K562 (cell line): ENCODE measurements around the gene SMAD7. TPM values are rescaled to one million over a fixed set of nuclear protein-coding genes. Genes with fewer than 3 reads are reported as not detected.
A peak's percentile ranks its signal among the peaks of the same experiment; 100 is the strongest.

ENCODE experiments used
- ATAC-seq: fragments of 200-7000 bp; cut with Tn5 transposase; 3 replicates; pipeline ENCODE4 v1.9.1; 2020; ENCODE audit warnings: moderate library complexity
- BruUV-seq: library from RNA; stranded (reverse); fragments of 400-500 nt; replicated peaks from 2 replicates; lab custom pipeline; 2021; lab: Mats Ljungman, UMichigan
- CTCF ChIA-PET: fragments of 300-600 bp; formaldehyde crosslinking; extraction: SDS; loops from one replicate; lab custom pipeline; 2021; ENCODE audit warnings: low intra/inter-chr PET ratio; lab: Yijun Ruan, JAX
- POLR2A ChIA-PET: fragments of 300-600, 350-650 bp; sonication (Branson Sonifier 250); formaldehyde crosslinking; extraction: SDS; loops from one replicate; lab custom pipeline; 2021; ENCODE audit warnings: antibody characterized with exemption, inconsistent platforms; lab: Yijun Ruan, JAX
- DNase-seq, 4 experiments: peaks; one replicate each; pipeline versions ENCODE4 v3.0.0 to v3.0.0-alpha.2; 2011 to 2018; ENCODE audit warnings: low spot score in 3 of 4, mixed read lengths in 3 of 4; ENCODE audit errors: extremely low read depth in 1 of 4
- FAIRE-seq: peaks from 2 replicates; lab custom pipeline; 2011; peaks lifted over from hg19 to GRCh38; lab: Jason Lieb, UNC
- H2AFZ ChIP-seq: 2 replicates; pipeline ENCODE4 v1.6.0; 2011; ENCODE audit warnings: low read depth, low read length, control low read depth, inconsistent platforms
- H3K27ac ChIP-seq: fragments of 200-600 bp; 3 replicates; pipeline ENCODE4 v1.8.0; 2011; ENCODE audit warnings: low read depth, mild to moderate bottlenecking, control low read depth, inconsistent platforms, low read length, moderate library complexity, mixed read lengths; ENCODE audit errors: extremely low read depth
- H3K27me3 ChIP-seq, 2 experiments: fragments of 300-600 bp in 1 of 2; 2 replicates in 1 of 2; 3 replicates in 1 of 2; pipeline versions ENCODE4 v1.6.0 to v1.8.0; 2011; ENCODE audit warnings: inconsistent platforms in 2 of 2, low read length in 2 of 2, mild to moderate bottlenecking in 1 of 2, mixed read lengths in 1 of 2, moderate library complexity in 1 of 2; ENCODE audit not compliant: control insufficient read depth in 2 of 2, insufficient read depth in 2 of 2
- H3K36me3 ChIP-seq: fragments of 300-600 bp; 3 replicates; pipeline ENCODE4 v1.8.0; 2011; ENCODE audit warnings: mild to moderate bottlenecking, low read length, inconsistent platforms; ENCODE audit not compliant: control insufficient read depth, insufficient read depth
- H3K4me1 ChIP-seq, 2 experiments: fragments of 200-600 bp in 1 of 2; replicated peaks in 1 of 2; 2 replicates in 1 of 2; 3 replicates in 1 of 2; pipeline versions ENCODE4 v1.5.1 to v1.8.0; 2011; ENCODE audit warnings: inconsistent platforms in 2 of 2, low read length in 2 of 2, mild to moderate bottlenecking in 1 of 2, mixed read lengths in 1 of 2, moderate library complexity in 1 of 2; ENCODE audit not compliant: control insufficient read depth in 2 of 2, insufficient read depth in 2 of 2
- H3K4me2 ChIP-seq: 2 replicates; pipeline ENCODE4 v1.6.1; 2011; ENCODE audit warnings: low read length, control low read depth, inconsistent platforms, mixed read lengths; ENCODE audit not compliant: insufficient read depth
- H3K4me3 ChIP-seq: fragments of 200-600 bp; sonication (generic), shearing (Covaris generic); 2 replicates; pipeline ENCODE4 v1.5.1; 2016; ENCODE audit warnings: control low read depth, inconsistent platforms
- H3K79me2 ChIP-seq: fragments of 200-600 bp; 3 replicates; pipeline ENCODE4 v1.8.0; 2011; ENCODE audit warnings: low read length, inconsistent platforms; ENCODE audit not compliant: control insufficient read depth, insufficient read depth
- H3K9ac ChIP-seq, 2 experiments: 2 replicates each; pipeline versions ENCODE4 v1.6.0 to v1.6.1; 2011; ENCODE audit warnings: low read depth in 2 of 2, low read length in 2 of 2, control low read depth in 1 of 2, inconsistent platforms in 1 of 2, mild to moderate bottlenecking in 1 of 2, mixed read lengths in 1 of 2; ENCODE audit not compliant: insufficient read depth in 1 of 2
- H3K9me1 ChIP-seq: one replicate; pipeline ENCODE4 v1.6.0; 2011; ENCODE audit warnings: inconsistent platforms, mild to moderate bottlenecking, low read length, moderate library complexity; ENCODE audit not compliant: control insufficient read depth, insufficient read depth
- H3K9me3 ChIP-seq: replicated peaks from 2 replicates; pipeline ENCODE4 v1.5.1; 2011; ENCODE audit warnings: low read depth, low read length, inconsistent platforms; ENCODE audit not compliant: control insufficient read depth, insufficient read depth
- H4K20me1 ChIP-seq: replicated peaks from 2 replicates; pipeline ENCODE4 v1.6.1; 2011; ENCODE audit warnings: low read length, inconsistent platforms, mixed read lengths; ENCODE audit not compliant: control insufficient read depth, insufficient read depth
- CBX8 ChIP-seq: fragments of 200-600 bp; sonication (generic); IDR thresholded peaks from 2 replicates; pipeline ENCODE4 v1.6.1; 2012; ENCODE audit warnings: borderline replicate concordance, mixed run types, low read depth, mild to moderate bottlenecking, moderate library complexity, mixed read lengths, low read length, control low read depth, inconsistent platforms; ENCODE audit not compliant: poor library complexity, severe bottlenecking; ENCODE audit errors: extremely low read depth
- ERF ChIP-seq: fragments of 450-650 bp; formaldehyde crosslinking; IDR thresholded peaks from 2 replicates; pipeline ENCODE4 v1.4.0; 2020; ENCODE audit warnings: mild to moderate bottlenecking, mixed read lengths
- HNRNPL ChIP-seq: fragments of 200-400 bp; formaldehyde crosslinking; IDR thresholded peaks from 2 replicates; pipeline ENCODE4 v1.6.1; 2017; ENCODE audit warnings: low read depth, mild to moderate bottlenecking, low read length
- KDM1A ChIP-seq, 2 experiments: fragments of 450-650 bp; IDR thresholded peaks; 2 replicates each; pipeline ENCODE4 v1.6.1; 2016; ENCODE audit warnings: mild to moderate bottlenecking in 2 of 2
- MBD2 ChIP-seq: sonication (generic); IDR thresholded peaks from 2 replicates; pipeline ENCODE4 v1.6.1; 2016; ENCODE audit warnings: low read depth, borderline replicate concordance
- NR2C1 ChIP-seq, 2 experiments: fragments of 450-650 bp; IDR thresholded peaks; 2 replicates each; pipeline ENCODE4 v1.6.1; 2017; ENCODE audit warnings: mild to moderate bottlenecking in 2 of 2, antibody characterized with exemption in 1 of 2, inconsistent platforms in 1 of 2, missing compliant biosample characterization in 1 of 2, missing genetic modification characterization in 1 of 2
- SMARCA5 ChIP-seq: fragments of 450-650 bp; IDR thresholded peaks from 2 replicates; pipeline ENCODE4 v1.6.1; 2016
- STAT5A ChIP-seq: IDR thresholded peaks from 2 replicates; pipeline ENCODE4 v1.6.1; 2012; ENCODE audit warnings: low read length, inconsistent platforms, borderline replicate concordance
- TCF7L2 ChIP-seq: fragments of 150-350 bp; IDR thresholded peaks from 2 replicates; pipeline ENCODE4 v1.6.1; 2016; ENCODE audit warnings: low read depth, mild to moderate bottlenecking, low read length, moderate library complexity
- TSHZ1 ChIP-seq: fragments of 250-450 bp; sonication (Bioruptor Pico); IDR thresholded peaks from 2 replicates; pipeline ENCODE4 v1.4.0; 2020; ENCODE audit warnings: mild to moderate bottlenecking, moderate library complexity
- ZBTB7A ChIP-seq: IDR thresholded peaks from 2 replicates; pipeline ENCODE4 v1.6.1; 2011; ENCODE audit warnings: low read depth, mild to moderate bottlenecking, low read length, moderate library complexity, borderline replicate concordance; ENCODE audit not compliant: control insufficient read depth
- ZNF431 ChIP-seq: sonication (generic); formaldehyde crosslinking; IDR thresholded peaks from 2 replicates; pipeline ENCODE4 v1.8.0; 2022; ENCODE audit warnings: mild to moderate bottlenecking, missing genetic modification reagents
- WGBS: fragments of 100-300 bp; shearing (Covaris generic); methylation state at CpG from one replicate; pipeline ENCODE4 v1.1.6; 2016; ENCODE audit warnings: low coverage, mixed read lengths; ENCODE audit not compliant: insufficient coverage; ENCODE audit errors: missing lambda C conversion rate; 5-methylcytosine and 5-hydroxymethylcytosine counted together
- in situ Hi-C: fragments of 300-500 bp; cut with MboI; formaldehyde crosslinking; loops from 4 replicates; pipeline ENCODE4 v1.15.0; 2018; ENCODE audit warnings: inconsistent platforms, mixed read lengths
- intact Hi-C: fragments of 100-400 bp; cut with micrococcal nuclease; formaldehyde crosslinking; loops from 2 replicates; pipeline ENCODE4 v1.14.2; 2022
- polyA plus RNA-seq, 8 experiments: library from polyadenylated mRNA; depleted of rRNA in 4 of 8; stranded (reverse) in 5 of 8; unstranded in 3 of 8; fragments of >200 nt; fragmentation: Nextera tagmentation in 2 of 8; fragmentation: Illumina TruSeq in 1 of 8; extraction: Ambion mirVana in 2 of 8; extraction: Trizol in 1 of 8; gene quantifications; 2 replicates each; pipeline versions ENCODE4 v1.2.1 to v1.2.3, GENCODE V29; 2011 to 2014; ENCODE audit warnings: inconsistent platforms in 1 of 8, missing spikeins in 1 of 8
- total RNA-seq, 7 experiments: library from RNA; depleted of rRNA in 6 of 7; stranded (reverse); fragments of >200 nt in 6 of 7; fragmentation: Illumina TruSeq in 2 of 7; extraction: Trizol in 2 of 7; gene quantifications; 2 replicates each; pipeline versions ENCODE4 v1.2.1 to v1.2.3, GENCODE V29; 2011 to 2021; ENCODE audit warnings: low replicate concordance in 1 of 7

SMAD7 gene
- total and polyA plus RNA-seq, 9 of the 15 experiments (the other 6 are each of a cell fraction or from before 2014, with no cell fraction given), result 0.13 to 3.0 (median 1.6) TPM

- Histone ChIP-seq H3K4me2 (no peak overlapping the region), H3K27me3 (no peaks in the 10 kb centered on the region), H2AFZ (0 out of 2 replicates have a peak overlapping the region, but pooled peaks have one; percentile 65), H3K9me1 (no peaks in the 10 kb centered on the region), H4K20me1 (no peaks in the 10 kb centered on the region), H3K27ac (no peak overlapping the region), H3K9ac (no peak overlapping the region), H3K4me1 (peaks cover 10 to 23% of the 10 kb centered on the region in 2 experiments), H3K36me3 (no peaks in the 10 kb centered on the region), H3K9me3 (no peaks in the 10 kb centered on the region), H3K79me2 (no peaks in the 10 kb centered on the region), H3K4me3 (no peak overlapping the region)
- no peak for FAIRE-seq
- intact Hi-C loops, result no loop called here
- TF ChIP-seq HNRNPL (no peak), ZBTB7A (peak; percentile 11; the same call in 1 of the 2 replicates)
- WGBS, result 48% methylated on average over 3 of the region's 3 CpGs
- ATAC-seq, result no peak
- BruUV-seq, result no TSS peak
- DNase-seq, result no peak
- POLR2A ChIA-PET, result interaction anchor here (2.6 kb wide), 1 partner anchor 19 kb away, joined by 7 read pairs; no protein-coding TSS in a partner anchor
- in situ Hi-C loops, result no loop called here
- CTCF ChIA-PET, result no interaction called here
Observed at GRCh38 chr18:48877941-48878340, 72.8 kb downstream of the SMAD7 start.

DNA sequence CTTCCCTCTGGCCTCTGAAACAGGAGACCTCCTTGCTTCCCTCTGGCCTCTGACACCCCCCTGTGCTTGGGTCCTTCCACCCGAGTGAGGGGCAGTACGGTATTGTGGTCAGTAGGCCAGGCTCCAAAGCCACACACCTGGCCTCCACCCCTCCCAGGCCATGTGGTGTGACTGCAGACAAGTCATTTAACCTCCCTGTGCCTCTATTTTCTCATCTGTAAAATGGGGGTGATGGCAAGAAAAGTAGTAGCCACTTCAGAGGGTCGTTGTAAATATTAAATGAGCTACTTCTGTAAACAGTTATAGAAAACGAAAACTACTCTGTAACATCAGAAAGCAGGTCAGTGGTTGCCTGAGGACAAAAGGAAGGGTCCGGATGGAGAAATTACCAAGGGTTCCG lies 74.2 kb downstream of the SMAD7 start:
- ChIA-PET POLR2A (interaction anchor here (2.6 kb wide), 1 partner anchor 17 kb away, joined by 7 read pairs; no protein-coding TSS in a partner anchor), CTCF (no interaction called here)
- Histone ChIP-seq H4K20me1 (no peaks in the 10 kb centered on the region), H3K4me3 (no peak overlapping the region), H3K4me1 (peaks cover 20 to 31% of the 10 kb centered on the region in 2 experiments), H3K27me3 (no peaks in the 10 kb centered on the region), H3K4me2 (no peak overlapping the region), H3K79me2 (no peaks in the 10 kb centered on the region), H3K36me3 (no peaks in the 10 kb centered on the region), H2AFZ (no peak overlapping the region), H3K27ac (no peak overlapping the region), H3K9me1 (no peaks in the 10 kb centered on the region), H3K9ac (no peak overlapping the region), H3K9me3 (no peaks in the 10 kb centered on the region)
- BruUV-seq, result no TSS peak
- in situ Hi-C loops (no loop called here), intact Hi-C loops (no loop called here)
- 39% methylated on average over 4 of the region's 6 CpGs for WGBS
- DNase-seq (no peak), ATAC-seq (no peak), FAIRE-seq (no peak)
- TF ChIP-seq STAT5A (no peak), ZNF431 (CRISPR knock-in tag) (no peak), SMARCA5 (0 out of 2 replicates have a peak, but pooled peaks have one; percentile 35), CBX8 (no peak), MBD2 (no peak), TCF7L2 (no peak), ERF (CRISPR knock-in tag) (no peak), KDM1A (IDR thresholded peaks at IDR 0.05) (peak in 1 of 2 experiments; percentile 67; a peak in 1 of 4 replicates), TSHZ1 (CRISPR knock-in tag) (no peak), NR2C1 (IDR thresholded peaks at IDR 0.05) (no peak), NR2C1 (tag; IDR thresholded peaks at IDR 0.05) (no peak)
